ENCODE measurements around the gene TBL3. TPM values are rescaled to one million over a fixed set of nuclear protein-coding genes. Genes with fewer than 3 reads are reported as not detected.
A peak's percentile ranks its signal among the peaks of the same experiment; 100 is the strongest.

The TBL3 gene
- total RNA-seq, 4 donors from 2014 or later: 32.7 to 48.2 (median 36.7) TPM

- no peak for DNase-seq
- intact Hi-C loops (cut with DNase I): no loop called here
- no peak for TF ChIP-seq POLR2A (IDR thresholded peaks at IDR 0.05)
- no peak for TF ChIP-seq CTCF (IDR thresholded peaks at IDR 0.05)
Measured at GRCh38 chr16:1992704-1993317, 21.0 kb downstream of the TBL3 start.

GRCh38 chr16:1993731-1994131 is 21.9 kb downstream of the TBL3 start:
- Histone ChIP-seq H3K36me3 (peaks cover 9 to 27% (median 10%) of the 10 kb centered on the region in 3 donors), H3K9me3 (peaks cover 0 to 6% (median 0%) of the 10 kb centered on the region in 3 donors), H3K27ac (peak overlapping the region; percentile 9 to 46 (median 28)), H3K4me3 (no peak overlapping the region), H3K27me3 (peaks cover 12 to 31% (median 19%) of the 10 kb centered on the region in 4 donors), H3K4me1 (peaks cover 33 to 78% (median 34%) of the 10 kb centered on the region in 3 donors)
- DNase-seq: no peak
- 45 to 60% methylated on average over 2 of the region's 2 CpGs for WGBS, 2 donors
- intact Hi-C loops (cut with DNase I): no loop called here
- TF ChIP-seq POLR2A (IDR thresholded peaks at IDR 0.05) (no peak), CTCF (IDR thresholded peaks at IDR 0.05) (no peak)

More at GRCh38 chr16:1992704-1993317, 21.0 kb downstream of the TBL3 start:
- Histone ChIP-seq H3K4me3 (peak overlapping the region in 1 of 4 donors; percentile 58), H3K27me3 (peaks cover 12 to 40% (median 21%) of the 10 kb centered on the region in 4 donors), H3K4me1 (peaks cover 31 to 73% (median 33%) of the 10 kb centered on the region in 3 donors), H3K9me3 (peaks cover 0 to 6% (median 0%) of the 10 kb centered on the region in 3 donors), H3K27ac (peak overlapping the region in 3 of 4 donors; percentile 9 to 41 (median 29)), H3K36me3 (peaks cover under 1 to 18% (median under 1%) of the 10 kb centered on the region in 3 donors)
- WGBS, 2 donors: 60 to 100% methylated on average over 1 to 2 of the region's 50 CpGs

GRCh38 chr16:1997494-1998359 is 25.9 kb downstream of the TBL3 start:
- intact Hi-C loops (cut with DNase I): no loop called here
- H3K36me3 ChIP-seq: peaks cover 44 to 67% (median 46%) of the 10 kb centered on the region in 3 donors
- WGBS, 2 donors: 60 to 73% methylated on average over 6 to 14 of the region's 26 CpGs
- TF ChIP-seq CTCF (IDR thresholded peaks at IDR 0.05) (no peak), POLR2A (IDR thresholded peaks at IDR 0.05) (no peak)
- no peaks in the 10 kb centered on the region for H3K27me3 ChIP-seq
- H3K27ac ChIP-seq: peak overlapping the region in 3 of 4 donors; percentile 42 to 83 (median 71)
- DNase-seq: no peak
- H3K4me1 ChIP-seq: peaks cover 4 to 38% (median 13%) of the 10 kb centered on the region in 3 donors
- H3K4me3 ChIP-seq: no peak overlapping the region
- H3K9me3 ChIP-seq: peaks cover 0 to under 1% (median 0%) of the 10 kb centered on the region in 3 donors

GRCh38 chr16:1998360-1998835 is 26.5 kb downstream of the TBL3 start:
- no peak for DNase-seq
- peak overlapping the region in 3 of 4 donors; percentile 34 to 81 (median 42) for H3K27ac ChIP-seq
- TF ChIP-seq CTCF (IDR thresholded peaks at IDR 0.05) (no peak), POLR2A (IDR thresholded peaks at IDR 0.05) (no peak)
- no peaks in the 10 kb centered on the region for H3K27me3 ChIP-seq
- H3K36me3 ChIP-seq: peaks cover 47 to 73% (median 51%) of the 10 kb centered on the region in 3 donors
- intact Hi-C loops (cut with DNase I): no loop called here
- H3K9me3 ChIP-seq: no peaks in the 10 kb centered on the region
- 73 to 100% methylated on average over 3 to 6 of the region's 27 CpGs for WGBS, 2 donors
- H3K4me1 ChIP-seq: peaks cover 2 to 34% (median 9%) of the 10 kb centered on the region in 3 donors
- H3K4me3 ChIP-seq: no peak overlapping the region
